PFSK-1 (cell line): Measurements from ENCODE around the gene PPP1CC.

Experiments used
- FOXP2 ChIP-seq: optimal IDR thresholded peaks from 2 replicates; pipeline ENCODE3; 2011; ENCODE audit warnings: borderline replicate concordance, control low read depth, inconsistent platforms; ENCODE audit not compliant: insufficient read depth; ENCODE audit errors: extremely low read length, extremely low read depth
- POLR2AphosphoS5 ChIP-seq: IDR thresholded peaks from 2 replicates; pipeline ENCODE4 v1.6.1; 2012; ENCODE audit warnings: low read depth, mild to moderate bottlenecking, control low read depth, low read length, moderate library complexity
- SIN3A ChIP-seq: IDR thresholded peaks from 2 replicates; pipeline ENCODE4 v1.6.1; 2012; ENCODE audit warnings: mild to moderate bottlenecking, low read length, moderate library complexity, borderline replicate concordance; ENCODE audit not compliant: insufficient read depth
- TF ChIP-seq, protein P1 (sequence below), 2 experiments: IDR thresholded peaks; 2 replicates each; pipeline versions ENCODE4 v1.6.1 to v1.8.0; 2011 to 2012; ENCODE audit warnings: low read depth in 2 of 2, low read length in 2 of 2, control low read depth in 1 of 2, inconsistent platforms in 1 of 2, mild to moderate bottlenecking in 1 of 2, moderate library complexity in 1 of 2; ENCODE audit not compliant: insufficient read depth in 1 of 2

DNA sequence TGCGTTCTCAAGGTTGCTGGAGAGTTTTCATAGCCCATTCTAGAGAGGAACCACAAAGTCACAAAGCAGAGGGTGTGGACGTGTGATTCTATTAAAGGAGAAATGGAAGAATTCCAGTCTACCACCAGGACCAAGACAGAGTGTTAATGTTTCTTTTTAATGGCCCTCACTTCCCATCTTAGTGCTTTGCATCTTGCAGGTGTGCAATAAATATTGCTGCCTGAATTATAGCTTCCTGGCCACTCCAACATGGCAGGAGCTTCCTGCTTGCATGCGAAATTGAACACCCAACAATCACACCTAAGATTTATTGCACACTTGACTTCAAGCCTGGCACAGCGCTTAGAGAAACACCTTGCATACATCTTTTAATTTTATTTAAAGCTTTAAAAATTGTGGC lies 22.4 kb upstream of the PPP1CC start:
- TF ChIP-seq SIN3A (no peak), POLR2AphosphoS5 (no peak), FOXP2 (no peak)
- TF ChIP-seq, protein P1, sequence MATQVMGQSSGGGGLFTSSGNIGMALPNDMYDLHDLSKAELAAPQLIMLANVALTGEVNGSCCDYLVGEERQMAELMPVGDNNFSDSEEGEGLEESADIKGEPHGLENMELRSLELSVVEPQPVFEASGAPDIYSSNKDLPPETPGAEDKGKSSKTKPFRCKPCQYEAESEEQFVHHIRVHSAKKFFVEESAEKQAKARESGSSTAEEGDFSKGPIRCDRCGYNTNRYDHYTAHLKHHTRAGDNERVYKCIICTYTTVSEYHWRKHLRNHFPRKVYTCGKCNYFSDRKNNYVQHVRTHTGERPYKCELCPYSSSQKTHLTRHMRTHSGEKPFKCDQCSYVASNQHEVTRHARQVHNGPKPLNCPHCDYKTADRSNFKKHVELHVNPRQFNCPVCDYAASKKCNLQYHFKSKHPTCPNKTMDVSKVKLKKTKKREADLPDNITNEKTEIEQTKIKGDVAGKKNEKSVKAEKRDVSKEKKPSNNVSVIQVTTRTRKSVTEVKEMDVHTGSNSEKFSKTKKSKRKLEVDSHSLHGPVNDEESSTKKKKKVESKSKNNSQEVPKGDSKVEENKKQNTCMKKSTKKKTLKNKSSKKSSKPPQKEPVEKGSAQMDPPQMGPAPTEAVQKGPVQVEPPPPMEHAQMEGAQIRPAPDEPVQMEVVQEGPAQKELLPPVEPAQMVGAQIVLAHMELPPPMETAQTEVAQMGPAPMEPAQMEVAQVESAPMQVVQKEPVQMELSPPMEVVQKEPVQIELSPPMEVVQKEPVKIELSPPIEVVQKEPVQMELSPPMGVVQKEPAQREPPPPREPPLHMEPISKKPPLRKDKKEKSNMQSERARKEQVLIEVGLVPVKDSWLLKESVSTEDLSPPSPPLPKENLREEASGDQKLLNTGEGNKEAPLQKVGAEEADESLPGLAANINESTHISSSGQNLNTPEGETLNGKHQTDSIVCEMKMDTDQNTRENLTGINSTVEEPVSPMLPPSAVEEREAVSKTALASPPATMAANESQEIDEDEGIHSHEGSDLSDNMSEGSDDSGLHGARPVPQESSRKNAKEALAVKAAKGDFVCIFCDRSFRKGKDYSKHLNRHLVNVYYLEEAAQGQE (IDR thresholded peaks at IDR 0.05; ENCODE audit: insufficient read depth in 1 of 2, low read depth in 2 of 2, low read length in 2 of 2) = no peak
